GM12878 (cell line): ENCODE data around the gene CCNB1. TPM values are rescaled to one million over a fixed set of nuclear protein-coding genes. Genes with fewer than 3 reads are reported as not detected.

Experiments
- ATAC-seq: fragments of 200-7000 bp; cut with Tn5 transposase; 3 replicates; pipeline ENCODE4 v1.9.1; 2020; ENCODE audit warnings: mild to moderate bottlenecking, moderate library complexity
- BruUV-seq: library from RNA; stranded (reverse); fragments of 400-500 nt; replicated peaks from 2 replicates; lab custom pipeline; 2021; lab: Mats Ljungman, UMichigan
- CTCF ChIA-PET: fragments of 300-600 bp; sonication (Branson Sonifier 250); formaldehyde crosslinking; extraction: SDS; loops from one replicate; lab custom pipeline; 2021; ENCODE audit warnings: inconsistent platforms; lab: Yijun Ruan, JAX
- POLR2A ChIA-PET: fragments of 350-600 bp; formaldehyde crosslinking; extraction: SDS; loops from one replicate; lab custom pipeline; 2021; ENCODE audit warnings: inconsistent platforms; lab: Charles Lee
- RAD21 ChIA-PET: fragments of 300-600 bp; sonication (Branson Sonifier 250); formaldehyde crosslinking; loops from one replicate; lab custom pipeline; 2023; ENCODE audit warnings: antibody characterized with exemption; ENCODE audit not compliant: unreplicated experiment; lab: Charles Lee
- SMC1A ChIA-PET: fragments of 300-600 bp; sonication (Branson Sonifier 250); formaldehyde crosslinking; loops from one replicate; lab custom pipeline; 2023; ENCODE audit not compliant: unreplicated experiment, uncharacterized antibody; lab: Charles Lee
- DNase-seq: peaks from one replicate; pipeline ENCODE4 v3.0.0-alpha.2; 2011; ENCODE audit warnings: low read depth, low spot score
- FAIRE-seq: peaks from 3 replicates; lab custom pipeline; 2011; peaks lifted over from hg19 to GRCh38; lab: Jason Lieb, UNC
- H2AFZ ChIP-seq: 2 replicates; pipeline ENCODE4 v1.6.0; 2011; ENCODE audit warnings: low read depth, low read length, control low read depth; ENCODE audit not compliant: control insufficient read depth
- H3K27ac ChIP-seq: 2 replicates; pipeline ENCODE4 v1.5.1; 2011; ENCODE audit warnings: control low read depth; ENCODE audit not compliant: control insufficient read depth, insufficient read depth
- H3K27me3 ChIP-seq, 2 experiments: replicated peaks in 1 of 2; 2 replicates each; pipeline versions ENCODE4 v1.6.0 to v1.6.1; 2011; ENCODE audit warnings: low read length in 1 of 2; ENCODE audit not compliant: control insufficient read depth in 2 of 2, insufficient read depth in 2 of 2
- H3K36me3 ChIP-seq, 2 experiments: 2 replicates each; pipeline ENCODE4 v1.5.1; 2011; ENCODE audit warnings: low read length in 1 of 2; ENCODE audit not compliant: control insufficient read depth in 2 of 2, insufficient read depth in 2 of 2
- H3K4me1 ChIP-seq: 2 replicates; pipeline ENCODE4 v1.6.1; 2011; ENCODE audit warnings: mild to moderate bottlenecking, low read length, moderate library complexity, mixed read lengths; ENCODE audit not compliant: control insufficient read depth, insufficient read depth
- H3K4me2 ChIP-seq: 2 replicates; pipeline ENCODE4 v1.6.0; 2011; ENCODE audit warnings: control low read depth; ENCODE audit not compliant: control insufficient read depth, insufficient read depth
- H3K4me3 ChIP-seq: fragments of 200-600 bp; sonication (generic); 2 replicates; pipeline ENCODE4 v1.5.1; 2016
- H3K79me2 ChIP-seq: 2 replicates; pipeline ENCODE4 v1.6.0; 2011; ENCODE audit warnings: low read length; ENCODE audit not compliant: control insufficient read depth, insufficient read depth
- H3K9ac ChIP-seq: 2 replicates; pipeline ENCODE4 v1.8.0; 2011; ENCODE audit warnings: low read length, control low read depth, mixed read lengths; ENCODE audit not compliant: control insufficient read depth, insufficient read depth
- H3K9me3 ChIP-seq: replicated peaks from 3 replicates; pipeline ENCODE4 v1.5.1; 2011; ENCODE audit warnings: mild to moderate bottlenecking, low read length; ENCODE audit not compliant: control insufficient read depth, insufficient read depth
- H4K20me1 ChIP-seq: 2 replicates; pipeline ENCODE4 v1.6.0; 2011; ENCODE audit not compliant: control insufficient read depth, insufficient read depth
- ETV6 ChIP-seq, 2 experiments: fragments of 450-650 bp in 1 of 2; IDR thresholded peaks in 1 of 2; conservative IDR thresholded peaks in 1 of 2; 2 replicates each; pipeline ENCODE4 v1.6.1; 2014; ENCODE audit warnings: antibody characterized with exemption in 1 of 2, borderline replicate concordance in 1 of 2, low read depth in 1 of 2, mild to moderate bottlenecking in 1 of 2, moderate library complexity in 1 of 2
- TAF1 ChIP-seq: IDR thresholded peaks from 2 replicates; pipeline ENCODE4 v1.6.1; 2011; ENCODE audit warnings: mild to moderate bottlenecking, low read depth, low read length, borderline replicate concordance
- ZNF217 ChIP-seq: fragments of 450-650 bp; IDR thresholded peaks from 2 replicates; pipeline ENCODE4 v1.6.1; 2017; ENCODE audit warnings: antibody characterized with exemption, mild to moderate bottlenecking
- WGBS: methylation state at CpG from one replicate; pipeline ENCODE4 v1.1.6; 2016; ENCODE audit warnings: low lambda C conversion rate; ENCODE audit not compliant: insufficient replicate concordance, insufficient coverage; ENCODE audit errors: missing lambda C conversion rate; 5-methylcytosine and 5-hydroxymethylcytosine counted together
- in situ Hi-C: fragments of 300-500 bp; cut with MboI; formaldehyde crosslinking; loops from 9 replicates; pipeline ENCODE4 v1.14.3; 2018; ENCODE audit warnings: mixed read lengths
- intact Hi-C: fragments of 100-400 bp; cut with micrococcal nuclease; formaldehyde crosslinking; loops from one replicate; pipeline ENCODE4 v1.14.2; 2022; ENCODE audit not compliant: unreplicated experiment
- polyA plus RNA-seq, 11 experiments: library from polyadenylated mRNA; depleted of rRNA in 4 of 11; unstranded in 6 of 11; stranded (reverse) in 5 of 11; fragments of >200 nt; fragmentation: Nextera tagmentation in 4 of 11; fragmentation: Illumina TruSeq in 1 of 11; extraction: Ambion mirVana in 4 of 11; extraction: Trizol in 1 of 11; gene quantifications; 1 replicate in 1 of 11; 2 replicates in 10 of 11; pipeline versions ENCODE4 v1.2.1 to v1.2.3, GENCODE V29; 2011 to 2016; ENCODE audit warnings: inconsistent platforms in 2 of 11, missing spikeins in 2 of 11, low read depth in 1 of 11
- total RNA-seq, 4 experiments: library from RNA; depleted of rRNA in 3 of 4; stranded (reverse); fragments of >200 nt in 3 of 4; fragmentation: Illumina TruSeq in 1 of 4; extraction: Trizol in 1 of 4; gene quantifications; 2 replicates each; pipeline versions ENCODE4 v1.2.1 to v1.2.3, GENCODE V29; 2013 to 2021

The CCNB1 gene
- total and polyA plus RNA-seq, 10 of the 15 experiments (the other 5 are each of a cell fraction or from before 2014, with no cell fraction given) = 148 to 403 (median 210) TPM

DNA sequence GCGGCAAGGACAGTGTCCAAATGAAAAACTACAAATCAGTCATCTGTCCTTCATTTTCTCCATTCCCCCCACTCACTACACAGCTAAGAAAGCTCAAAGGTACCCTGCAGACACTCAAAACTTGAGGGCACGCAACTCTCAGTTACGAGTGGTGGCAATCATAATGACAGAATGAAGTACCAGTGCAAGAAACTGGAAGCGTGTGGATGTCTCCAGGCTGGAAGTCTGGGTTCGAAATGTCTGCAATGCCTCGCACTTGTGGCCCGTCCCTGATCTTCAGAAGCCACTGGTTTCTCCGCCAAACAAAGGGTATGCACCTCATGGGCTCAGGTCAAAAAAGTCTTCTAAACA, 21.8 kb downstream of the CCNB1 start:
- H4K20me1 ChIP-seq = no peaks in the 10 kb centered on the region
- no peaks in the 10 kb centered on the region for H3K27me3 ChIP-seq
- TSS peak; percentile 98 for BruUV-seq
- WGBS = 21% methylated on average over 8 of the region's 8 CpGs
- H3K36me3 ChIP-seq = peaks cover 1 to 2% of the 10 kb centered on the region in 2 experiments; a peak in 2 of 4 replicates
- TF ChIP-seq ZNF217 (no peak), ETV6 (conservative IDR thresholded peaks at IDR 0.05 in 1 of 2, IDR thresholded peaks at IDR 0.05 in 1 of 2; ENCODE audit: borderline replicate concordance in 1 of 2, low read depth in 1 of 2) (no peak), TAF1 (no peak)
- H3K4me2 ChIP-seq = peak overlapping the region; percentile 97
- no peaks in the 10 kb centered on the region for H3K9me3 ChIP-seq
- H3K9ac ChIP-seq = peak overlapping the region; percentile 85
- peaks cover 5% of the 10 kb centered on the region for H3K79me2 ChIP-seq
- in situ Hi-C loops = no loop called here
- intact Hi-C loops = loop anchor here (2.0 to 5.0 kb wide), 2 partner anchors 22 to 96 kb away; partner anchors contain the start of genes CCNB1 and SLC30A5
- peak overlapping the region; percentile 93 for H3K4me3 ChIP-seq
- SMC1A ChIA-PET = interaction anchor here (0.6 to 2.5 kb wide), 4 partner anchors 12 to 76 kb away, joined by 3 to 9 read pairs (median 6); partner anchors contain the start of gene CDK7
- RAD21 ChIA-PET = no interaction called here
- 0 out of 2 replicates have a peak overlapping the region, but pooled peaks have one; percentile 85 for H3K27ac ChIP-seq
- H2AFZ ChIP-seq = peak overlapping the region; percentile 91
- no peak for DNase-seq
- no peak for FAIRE-seq
- peaks cover 5% of the 10 kb centered on the region; the same call in 1 of the 2 replicates for H3K4me1 ChIP-seq
- no peak for ATAC-seq
- POLR2A ChIA-PET = interaction anchor here (1.1 to 1.8 kb wide), 4 partner anchors 11 to 22 kb away, joined by 4 to 8 read pairs (median 5); partner anchors contain the start of gene CCNB1
- CTCF ChIA-PET = interaction anchor here (1.7 kb wide), 1 partner anchor 20 kb away, joined by 4 read pairs; no protein-coding TSS in a partner anchor
